ENCODE data around the gene TENT4B.

DNA sequence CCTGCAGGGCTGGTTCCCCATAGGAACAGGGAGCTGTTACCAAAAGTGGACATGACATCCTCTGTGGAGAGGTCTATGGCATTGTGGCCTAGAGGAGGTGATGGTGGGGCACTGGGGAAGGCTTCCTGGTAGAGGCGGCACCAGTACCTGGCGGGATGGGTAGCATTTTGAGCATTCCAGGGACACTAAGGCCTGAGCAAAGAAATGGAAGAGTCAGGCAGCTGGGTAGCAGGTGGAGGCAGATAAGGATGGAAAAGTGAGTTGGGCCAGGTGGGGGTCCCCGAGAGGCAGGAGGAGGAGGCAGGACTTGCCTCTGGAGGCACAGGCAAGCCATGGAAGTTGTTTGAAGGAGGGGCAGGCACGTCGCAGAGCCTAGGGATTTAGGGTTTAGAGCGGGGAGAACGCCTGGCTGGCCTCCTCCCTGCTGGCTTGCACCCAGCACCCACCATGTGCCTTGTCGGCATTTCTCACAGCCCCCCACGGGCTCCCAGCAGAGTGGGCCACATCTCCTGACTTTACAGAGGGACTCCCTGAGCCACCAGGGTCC lies 108.1 kb downstream of the TENT4B start:
- TF ChIP-seq, protein P1, sequence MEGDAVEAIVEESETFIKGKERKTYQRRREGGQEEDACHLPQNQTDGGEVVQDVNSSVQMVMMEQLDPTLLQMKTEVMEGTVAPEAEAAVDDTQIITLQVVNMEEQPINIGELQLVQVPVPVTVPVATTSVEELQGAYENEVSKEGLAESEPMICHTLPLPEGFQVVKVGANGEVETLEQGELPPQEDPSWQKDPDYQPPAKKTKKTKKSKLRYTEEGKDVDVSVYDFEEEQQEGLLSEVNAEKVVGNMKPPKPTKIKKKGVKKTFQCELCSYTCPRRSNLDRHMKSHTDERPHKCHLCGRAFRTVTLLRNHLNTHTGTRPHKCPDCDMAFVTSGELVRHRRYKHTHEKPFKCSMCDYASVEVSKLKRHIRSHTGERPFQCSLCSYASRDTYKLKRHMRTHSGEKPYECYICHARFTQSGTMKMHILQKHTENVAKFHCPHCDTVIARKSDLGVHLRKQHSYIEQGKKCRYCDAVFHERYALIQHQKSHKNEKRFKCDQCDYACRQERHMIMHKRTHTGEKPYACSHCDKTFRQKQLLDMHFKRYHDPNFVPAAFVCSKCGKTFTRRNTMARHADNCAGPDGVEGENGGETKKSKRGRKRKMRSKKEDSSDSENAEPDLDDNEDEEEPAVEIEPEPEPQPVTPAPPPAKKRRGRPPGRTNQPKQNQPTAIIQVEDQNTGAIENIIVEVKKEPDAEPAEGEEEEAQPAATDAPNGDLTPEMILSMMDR (conservative IDR thresholded peaks at IDR 0.05): no peak
- TF ChIP-seq EZH2 (IDR thresholded peaks at IDR 0.05; ENCODE audit: low read depth): no peak
